GM19452 (cell line): ENCODE data around the gene MED13L.
A peak's percentile ranks its signal among the peaks of the same experiment; 100 is the strongest.
"Not testable (repeated sequence)": the region's sequence is repeated elsewhere in the genome, so short reads cannot be mapped to it uniquely, and the experiment has no call there.

Source experiments
- ATAC-seq: cut with Tn5 transposase; IDR thresholded peaks from one replicate; pipeline ENCODE4 v1.9.1; 2021; ENCODE audit not compliant: unreplicated experiment

MED13L gene

DNA sequence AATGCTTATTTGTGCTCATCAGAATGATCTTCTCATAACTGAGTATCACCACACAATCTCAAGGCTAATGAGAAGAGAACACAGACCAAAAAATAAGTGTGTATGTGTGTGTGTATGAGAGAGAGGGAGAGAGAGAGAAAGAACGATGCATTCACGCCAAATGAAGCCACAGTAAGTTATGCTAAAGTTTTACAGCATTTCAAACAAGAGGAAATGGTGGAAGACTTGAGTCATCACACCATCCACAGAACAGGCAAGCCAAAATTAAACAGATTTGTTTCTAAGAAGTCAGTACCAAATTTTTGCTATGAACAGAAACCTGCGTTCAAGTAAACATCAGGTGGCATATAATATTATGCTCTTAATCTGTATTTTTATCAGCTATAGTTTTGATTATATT, 141.2 kb downstream of the MED13L start:
- ATAC-seq = no peak

DNA sequence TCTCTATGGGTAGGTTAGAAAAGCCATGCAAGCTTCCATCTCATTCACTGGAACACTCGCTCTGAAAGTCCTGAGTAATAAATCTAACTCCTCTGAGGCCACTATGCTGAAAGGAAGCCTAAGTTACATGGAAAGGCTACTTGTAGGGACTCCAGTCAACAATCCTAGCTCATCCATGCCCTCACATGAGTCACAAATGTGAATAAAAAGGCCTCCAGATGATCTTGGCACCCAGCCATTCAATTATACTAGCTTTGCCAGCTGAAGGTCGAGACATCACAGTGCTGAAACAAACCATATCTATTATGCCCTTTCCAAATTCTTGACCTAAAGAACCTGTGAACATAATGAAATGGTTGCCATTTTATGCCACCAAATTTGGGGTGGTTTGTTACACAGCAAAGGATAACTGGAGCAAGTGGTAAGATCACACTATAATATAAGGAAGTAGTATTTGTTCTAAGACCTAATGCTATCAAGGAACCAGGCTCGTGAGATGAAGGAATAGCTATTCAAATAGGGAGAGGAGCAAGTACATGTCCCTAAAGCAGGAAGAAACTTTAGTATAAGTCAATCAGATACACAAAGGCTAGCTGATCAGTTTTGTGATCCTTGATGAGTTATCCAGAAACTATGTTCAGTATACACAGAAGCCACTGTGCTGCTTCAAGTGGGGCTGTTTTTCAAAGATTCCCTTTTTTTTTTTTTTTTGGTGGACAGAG, 142.1 kb downstream of the MED13L start:
- no peak for ATAC-seq

DNA sequence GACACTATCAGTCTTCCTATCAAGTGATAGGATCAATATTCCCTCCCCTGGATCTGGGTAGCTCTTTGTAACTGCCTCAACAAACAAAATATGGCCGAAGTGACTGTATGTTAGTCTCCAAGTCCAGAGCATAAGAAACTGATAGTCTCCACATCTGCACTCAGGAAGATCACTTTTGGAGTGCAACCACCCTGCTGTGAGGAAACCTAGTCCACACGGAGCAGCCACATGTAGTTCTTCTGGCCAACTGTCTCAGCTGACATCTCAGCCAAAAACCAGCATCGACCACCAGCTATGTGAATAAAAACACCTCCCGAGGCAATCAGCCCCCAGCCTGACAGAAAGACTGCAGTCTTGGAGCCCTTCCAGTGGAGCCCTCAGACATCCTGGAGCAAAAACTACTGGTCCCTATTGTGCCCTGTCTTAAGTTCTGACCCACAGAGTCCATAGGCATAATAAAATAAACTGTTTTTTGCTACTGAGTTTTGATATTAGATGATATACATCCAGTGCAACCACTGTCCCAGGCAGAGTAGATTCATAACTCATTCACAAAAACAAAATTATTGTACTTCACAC, 143.8 kb downstream of the MED13L start:
- no peak for ATAC-seq

DNA sequence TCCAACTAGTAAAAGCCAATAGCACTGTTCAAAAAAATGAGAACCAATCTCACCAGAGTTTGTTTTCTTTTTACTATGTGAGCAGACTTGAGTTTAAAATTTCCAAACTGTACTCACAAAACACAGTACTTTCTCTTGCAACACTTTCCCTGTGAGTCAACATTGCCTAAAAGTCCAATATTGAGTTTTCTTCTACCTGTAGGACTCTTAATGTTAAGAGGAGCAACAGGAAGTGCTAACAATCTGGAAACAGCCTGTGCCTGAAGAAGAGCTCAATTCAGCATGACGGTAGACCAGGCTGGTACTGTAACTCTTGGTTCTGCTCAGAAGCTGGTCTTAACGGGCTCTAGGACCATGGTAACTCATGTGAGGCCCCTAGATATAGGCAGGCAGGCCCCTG, 144.3 kb downstream of the MED13L start:
- no peak for ATAC-seq

DNA sequence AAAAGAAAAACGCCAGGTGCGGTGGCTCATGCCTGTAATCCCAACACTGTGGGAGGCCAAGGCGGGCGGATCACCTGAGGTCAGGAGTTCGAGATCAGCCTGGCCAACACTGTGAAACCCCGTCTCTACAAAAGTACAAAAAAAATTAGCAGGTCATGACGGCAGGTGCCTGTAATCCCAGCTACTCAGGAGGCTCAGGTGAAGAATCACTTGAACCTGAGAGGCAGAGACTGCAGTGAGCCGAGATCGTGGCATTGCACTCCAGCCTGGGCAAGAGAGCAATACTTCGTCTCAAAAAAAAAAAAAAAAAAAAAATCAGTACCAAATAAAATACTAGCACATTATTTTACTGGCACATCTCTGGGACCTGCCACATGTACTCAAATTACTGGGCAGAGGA, 145.5 kb downstream of the MED13L start:
- ATAC-seq = not testable (repeated sequence)

DNA sequence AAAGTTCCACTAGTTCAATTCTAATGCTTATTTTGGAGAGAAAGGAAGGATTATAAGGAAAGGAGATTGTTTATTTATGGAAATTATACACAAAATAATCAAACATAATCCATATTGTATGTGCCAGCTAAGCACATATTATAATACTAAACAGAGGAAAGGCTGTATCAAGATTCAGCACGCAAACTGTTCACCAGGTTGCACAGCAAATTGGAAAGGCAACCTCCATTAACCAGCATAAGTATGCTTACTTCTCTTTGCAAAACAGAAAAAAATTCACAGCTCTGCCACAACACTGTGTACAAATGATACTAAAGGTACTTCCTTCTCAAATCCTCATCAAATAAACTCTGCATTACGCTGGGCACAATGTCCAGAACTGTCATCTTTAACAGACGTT, 146.3 kb downstream of the MED13L start:
- no peak for ATAC-seq

DNA sequence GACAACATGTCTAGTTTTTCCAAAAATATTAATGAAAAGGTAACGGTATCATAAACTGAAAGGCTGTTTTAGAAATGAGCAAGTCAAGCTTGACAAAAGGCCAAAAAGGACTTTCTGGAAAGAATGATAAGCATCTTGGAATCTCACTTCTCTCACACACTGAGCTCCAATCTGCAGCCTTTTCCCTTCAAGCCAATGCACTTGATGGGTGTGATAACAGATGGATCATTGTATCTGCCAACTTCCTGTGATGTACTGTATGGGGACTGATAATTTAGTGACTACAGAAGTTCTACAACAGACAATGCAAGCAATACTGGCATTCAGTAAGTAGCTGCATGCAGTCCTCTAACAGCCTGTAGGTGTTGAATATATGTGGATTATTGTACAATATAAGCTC, 147.1 kb downstream of the MED13L start:
- ATAC-seq = no peak

DNA sequence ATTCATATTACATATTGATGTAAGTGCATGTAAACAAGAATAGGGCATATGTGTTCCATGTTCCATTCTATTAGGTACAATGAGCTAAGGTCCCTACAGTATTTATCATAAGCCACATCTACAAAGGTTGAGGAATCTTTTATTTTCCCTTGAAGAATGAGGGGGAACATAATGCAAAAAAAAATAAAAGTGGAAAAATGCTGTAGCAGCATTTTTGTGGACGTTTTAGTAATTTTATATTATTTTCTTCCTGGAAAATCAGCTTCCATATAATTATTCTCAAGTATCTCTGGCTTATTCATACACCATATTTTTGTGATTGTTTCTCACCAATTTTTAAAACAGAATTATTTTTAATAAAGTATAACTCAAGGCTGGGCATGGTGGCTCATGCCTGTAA, 148.7 kb downstream of the MED13L start:
- no peak for ATAC-seq

DNA sequence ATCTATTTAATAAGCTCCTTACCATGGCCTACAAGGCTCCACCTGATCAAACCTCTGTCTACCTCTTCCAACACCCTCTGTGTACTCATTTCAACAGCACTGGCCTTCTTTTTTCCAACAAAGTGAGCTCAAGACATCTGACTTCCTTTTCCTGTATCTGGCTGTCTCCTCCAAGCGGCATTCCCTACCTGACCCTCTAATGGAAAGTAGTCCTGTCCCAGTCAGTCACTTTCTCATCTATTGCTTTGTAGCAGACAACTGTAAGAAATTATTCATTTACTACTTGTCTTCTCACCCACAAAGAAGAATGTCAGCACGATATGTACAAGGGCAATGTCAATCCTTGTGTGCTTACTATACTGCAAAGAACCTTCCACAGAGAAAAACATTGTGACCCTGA, 149.6 kb downstream of the MED13L start:
- no peak for ATAC-seq

DNA sequence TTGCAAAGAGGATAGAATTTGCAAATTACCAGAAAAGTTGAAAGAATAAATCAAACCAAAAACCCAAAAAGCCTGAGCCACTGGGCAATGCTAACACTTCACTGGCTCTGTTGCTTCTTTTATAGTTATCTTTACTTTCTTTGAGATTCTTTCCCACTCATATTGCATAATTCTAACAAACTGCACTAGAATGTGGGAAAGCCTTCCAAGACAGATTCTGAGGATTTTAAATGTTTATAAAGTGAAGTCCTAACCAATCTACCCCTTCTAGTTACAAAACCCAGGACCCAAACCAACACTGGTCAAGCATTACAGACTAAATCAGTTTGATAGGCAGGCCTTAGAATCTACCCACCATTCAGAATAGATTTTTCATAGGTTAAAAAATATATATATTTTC, 150.9 kb downstream of the MED13L start:
- no peak for ATAC-seq

DNA sequence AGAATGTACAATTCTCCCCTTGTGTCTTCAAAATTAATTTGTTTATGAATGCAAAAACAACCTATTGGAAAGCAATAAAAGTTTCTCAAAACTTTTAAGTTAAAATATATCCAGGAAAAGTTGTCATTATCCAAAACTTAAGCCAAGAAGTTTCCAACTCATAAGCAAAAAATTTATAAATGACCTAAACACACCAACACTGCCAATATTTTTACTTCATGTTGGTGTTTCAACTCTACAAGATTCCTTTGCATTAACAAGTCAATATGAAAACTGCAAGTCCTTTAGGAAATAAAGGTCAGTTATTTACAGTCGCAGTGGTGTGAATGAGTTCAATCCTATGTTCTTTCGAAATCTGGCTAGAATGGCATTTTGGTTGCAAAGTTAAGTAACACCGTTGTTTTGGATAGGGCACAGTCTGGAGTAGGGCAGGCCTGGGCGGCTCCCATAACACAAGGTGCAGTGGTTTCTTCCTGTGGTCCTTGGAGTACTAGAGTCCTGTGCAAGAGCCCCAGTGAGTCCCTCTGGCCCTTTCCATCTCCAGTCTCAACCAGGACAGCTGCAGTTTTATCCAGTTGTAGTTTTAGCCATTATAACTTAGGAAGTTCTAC, 151.4 kb downstream of the MED13L start:
- ATAC-seq = no peak

DNA sequence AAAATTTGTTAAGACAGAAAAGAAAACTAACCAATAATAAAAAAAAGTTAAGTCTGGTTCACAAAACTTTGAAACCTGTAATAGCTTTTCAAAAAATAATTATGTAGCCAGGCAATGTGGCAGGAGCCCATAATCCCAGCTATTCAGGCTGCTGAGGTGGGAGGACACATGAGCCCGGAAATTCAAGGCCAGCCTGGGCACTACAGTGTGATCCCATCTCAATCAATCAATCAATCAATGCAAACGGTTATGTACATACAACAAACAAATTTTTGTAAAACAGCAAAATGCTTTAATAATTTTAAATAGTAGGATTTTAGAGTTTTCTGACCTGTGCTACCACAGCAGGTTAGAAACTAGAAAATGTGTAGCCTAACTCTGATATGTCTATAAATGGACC, 152.4 kb downstream of the MED13L start:
- ATAC-seq = no peak

DNA sequence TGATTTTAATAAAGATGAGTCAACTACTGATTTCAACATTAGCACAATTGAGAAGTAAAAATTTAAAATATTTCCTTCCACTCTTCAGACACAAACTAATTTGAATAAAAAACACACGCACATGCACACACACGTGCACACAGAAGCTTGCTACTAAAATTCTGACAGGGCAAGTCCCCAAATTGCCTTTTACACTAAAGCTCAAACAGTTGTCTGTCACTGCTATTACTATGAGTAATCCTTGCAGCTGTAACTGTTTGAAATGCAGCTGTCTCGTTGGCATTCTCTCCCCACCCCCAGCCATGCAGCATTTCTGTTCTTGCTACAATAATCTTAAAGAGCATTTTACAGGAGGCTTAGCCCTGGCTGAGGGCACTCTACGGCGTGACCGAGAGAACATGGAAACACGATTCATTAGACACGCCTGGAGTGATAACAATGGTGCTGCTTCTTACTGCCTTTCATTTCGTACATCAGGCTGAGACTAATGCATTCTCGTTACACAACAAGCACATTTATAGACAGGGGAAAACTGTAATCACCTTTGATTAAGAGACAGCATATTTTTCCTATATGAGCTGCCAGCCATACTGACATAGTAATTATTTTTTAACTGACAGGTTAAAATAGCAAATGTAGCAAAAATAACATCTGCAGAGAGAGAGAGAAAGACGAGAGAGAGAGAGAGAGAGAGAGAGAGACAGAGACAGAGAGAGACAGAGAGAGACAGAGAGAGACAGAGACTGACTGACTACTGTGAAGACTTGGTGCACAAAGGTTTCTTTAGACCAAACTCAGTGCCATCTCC, 153.8 kb downstream of the MED13L start:
- ATAC-seq = peak; percentile 75

DNA sequence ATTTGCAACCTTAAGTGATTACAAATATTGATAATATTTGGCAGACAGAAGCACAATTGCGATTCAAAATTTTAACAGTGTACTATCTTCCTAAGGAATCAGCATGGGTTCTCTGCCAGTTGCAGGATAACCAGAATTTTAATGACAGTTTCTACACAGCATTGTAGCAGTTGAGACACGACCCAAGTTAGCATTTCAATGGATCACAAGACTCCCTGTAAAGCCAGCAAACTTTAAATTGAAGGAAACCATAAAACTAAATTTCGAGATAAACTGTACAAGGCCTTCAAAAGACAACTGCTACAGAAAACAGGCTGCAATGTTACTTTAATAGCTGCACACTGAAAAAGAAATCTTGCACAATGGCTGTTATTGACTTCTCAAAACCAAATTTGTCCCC, 154.9 kb downstream of the MED13L start:
- no peak for ATAC-seq

DNA sequence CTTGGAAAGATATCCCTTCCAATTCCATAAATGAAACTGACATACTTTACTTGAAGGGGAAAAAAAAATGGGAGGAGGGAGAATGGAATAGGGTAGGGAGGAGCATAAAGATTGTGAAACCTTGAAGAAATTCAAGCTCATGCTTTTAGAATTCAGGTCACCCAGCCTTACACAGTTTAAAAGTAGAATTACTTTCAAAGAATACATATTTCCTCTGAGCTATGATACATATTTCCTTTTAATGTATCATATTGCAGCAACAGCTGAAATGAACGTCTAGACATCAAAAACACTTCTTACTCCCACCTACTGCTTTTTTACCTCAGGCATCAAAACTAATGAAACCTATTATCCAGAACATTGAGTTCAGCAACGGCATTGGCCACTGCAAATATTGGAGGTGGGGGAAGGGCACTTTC, 156.0 kb downstream of the MED13L start:
- no peak for ATAC-seq

DNA sequence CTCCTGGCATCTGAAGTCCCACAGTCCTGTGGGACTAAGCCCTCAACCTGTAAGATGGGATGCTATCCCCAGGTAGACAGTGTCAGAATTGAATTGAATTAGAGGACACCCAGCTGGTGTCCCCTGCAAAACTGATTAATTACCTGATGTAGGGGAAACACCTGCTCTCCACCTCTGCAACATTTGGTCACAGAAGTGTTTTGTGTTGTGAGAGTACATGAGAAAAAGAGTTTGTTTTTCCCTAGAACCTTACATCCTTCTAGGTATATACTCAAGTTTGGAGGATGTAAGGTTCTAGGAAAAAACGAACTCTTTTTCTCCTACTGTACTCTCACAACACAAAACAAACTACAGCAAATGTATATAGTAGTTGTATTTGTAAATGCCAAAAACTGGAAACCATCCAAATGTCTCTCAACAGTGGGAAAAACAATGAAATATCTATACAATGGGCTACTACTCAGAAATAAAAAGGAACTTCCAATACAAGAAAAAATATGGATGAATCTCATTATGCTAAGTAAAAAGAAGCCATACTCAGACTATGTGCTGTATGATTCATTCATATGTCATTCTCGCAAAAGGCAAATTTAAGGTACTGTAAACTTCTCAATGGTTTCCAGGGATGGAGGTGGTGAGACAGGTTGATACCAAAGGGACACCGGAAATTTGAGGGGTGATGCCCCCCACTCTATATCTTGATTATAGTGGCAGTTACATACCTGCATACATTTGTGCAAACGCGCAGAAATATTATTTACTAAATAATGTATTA, 160.7 kb downstream of the MED13L start:
- ATAC-seq = no peak

DNA sequence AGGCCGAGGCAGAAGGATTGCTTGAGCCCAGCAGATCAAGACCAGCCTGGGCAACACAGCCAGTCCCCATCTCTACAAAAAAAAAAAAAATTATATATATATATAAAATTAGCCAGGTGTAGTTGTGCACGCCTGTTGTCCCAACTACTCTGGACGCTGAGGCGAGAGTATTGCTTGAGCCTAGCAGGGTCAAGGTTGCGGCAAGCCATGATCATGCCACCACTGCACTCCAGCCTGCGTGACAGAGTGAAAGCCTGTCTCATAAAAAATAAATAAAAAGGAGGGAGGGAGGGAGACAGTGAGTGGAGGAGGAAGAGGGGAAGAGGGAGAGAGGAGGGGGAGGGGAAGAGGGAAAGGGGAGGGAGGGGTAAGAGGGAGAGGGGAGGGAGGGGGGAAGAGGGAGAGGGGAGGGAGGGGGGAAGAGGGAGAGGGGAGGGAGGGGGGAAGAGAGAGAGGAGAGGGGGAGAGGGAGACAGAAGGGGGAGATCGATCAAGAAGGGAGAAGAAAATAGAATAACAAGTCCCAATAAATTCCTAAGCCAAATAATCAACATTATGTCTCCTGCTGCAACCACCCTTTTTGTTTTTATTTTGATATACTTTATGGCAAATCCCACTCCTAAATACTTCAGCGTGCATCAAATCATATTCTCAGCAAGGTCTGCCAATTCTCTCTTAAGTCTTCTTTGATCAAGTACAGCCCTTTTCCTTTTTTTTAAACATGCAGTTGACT, 163.9 kb downstream of the MED13L start:
- ATAC-seq = no peak

DNA sequence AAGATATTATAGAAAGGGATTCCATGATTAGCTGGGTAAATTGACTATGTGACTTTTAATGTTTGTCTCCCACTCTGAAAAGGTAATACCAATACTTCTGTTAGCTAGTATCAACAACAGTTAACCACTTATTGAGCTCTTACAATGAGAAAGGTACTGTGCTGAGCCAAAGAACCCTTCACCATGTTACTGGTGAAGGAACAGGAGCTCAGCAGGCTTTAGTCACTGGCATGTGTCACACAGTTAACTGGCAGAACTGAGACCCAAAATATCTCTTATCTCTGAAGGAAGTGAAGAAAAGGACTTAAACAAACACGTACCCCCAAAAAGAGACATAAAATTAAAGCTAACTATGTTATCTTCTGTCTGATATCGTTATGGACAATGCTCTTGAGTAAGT, 170.6 kb downstream of the MED13L start:
- no peak for ATAC-seq

DNA sequence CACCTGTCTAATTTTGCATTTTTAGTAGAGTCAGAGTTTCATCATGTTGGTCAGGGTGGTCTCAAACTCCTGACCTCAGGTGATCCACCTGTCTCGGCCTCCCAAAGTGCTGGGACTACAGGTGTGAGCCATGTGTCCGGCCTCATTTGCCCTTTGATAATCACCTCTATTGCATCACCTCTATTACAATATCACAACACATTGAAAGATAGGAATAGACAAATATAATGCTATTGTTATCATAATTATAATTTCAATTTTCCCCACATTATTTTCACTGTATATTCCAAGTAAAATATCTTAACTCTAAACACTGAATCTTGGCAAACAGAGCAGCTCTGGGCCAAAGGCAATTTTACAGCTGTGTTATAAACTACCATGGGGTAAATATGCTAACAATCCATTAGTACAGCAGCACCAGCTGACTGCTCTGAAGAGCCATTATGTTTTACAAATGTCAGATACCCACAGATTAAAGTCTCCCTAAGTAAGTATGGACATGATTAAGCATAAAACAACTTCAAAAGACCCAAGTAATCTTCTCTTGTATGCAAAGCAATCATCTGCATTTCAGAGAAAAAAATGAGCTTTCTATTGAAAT, 173.2 kb downstream of the MED13L start:
- no peak for ATAC-seq

DNA sequence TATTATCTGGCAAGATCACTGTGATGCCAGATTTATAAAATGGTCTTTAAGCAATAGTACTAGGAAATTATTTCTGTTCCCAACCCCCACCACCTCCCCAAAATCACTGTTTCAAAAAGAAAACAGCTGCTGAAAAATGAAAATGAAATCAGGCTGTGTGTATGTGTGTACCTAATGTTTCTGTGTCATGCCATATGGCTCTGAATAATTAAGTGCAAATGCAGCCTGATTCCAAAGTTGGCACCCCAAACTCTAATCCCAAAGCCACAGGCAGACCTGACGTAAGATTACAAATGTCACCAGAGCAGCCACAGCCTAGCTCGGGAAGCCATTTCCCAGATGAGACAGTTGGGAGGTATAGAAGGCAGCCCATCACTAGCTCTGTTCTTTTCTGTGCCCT, 175.5 kb downstream of the MED13L start:
- no peak for ATAC-seq
